Colonic mucosa (tissue), 4 donors: ENCODE data around the gene UQCRHL. TPM values are rescaled to one million over a fixed set of nuclear protein-coding genes. Genes with fewer than 3 reads are reported as not detected.
"Not testable (repeated sequence)": the region's sequence is repeated elsewhere in the genome, so short reads cannot be mapped to it uniquely, and the experiment has no call there.

Experiments used
- DNase-seq: peaks from one replicate; pipeline ENCODE4 v3.0.0-alpha.2; 2020
- H3K27ac ChIP-seq: fragments of 200-600 bp; one replicate; pipeline ENCODE4 v1.8.0; 2021
- H3K27me3 ChIP-seq: fragments of 200-600 bp; one replicate; pipeline ENCODE4 v1.8.0; 2021
- H3K36me3 ChIP-seq: fragments of 200-600 bp; one replicate; pipeline ENCODE4 v1.8.0; 2021
- H3K4me1 ChIP-seq: fragments of 200-600 bp; one replicate; pipeline ENCODE4 v1.8.0; 2021; ENCODE audit warnings: mild to moderate bottlenecking
- H3K4me3 ChIP-seq: fragments of 200-600 bp; one replicate; pipeline ENCODE4 v1.8.0; 2021
- H3K9ac ChIP-seq, 2 donors: one replicate each; pipeline ENCODE4 v1.7.0; 2013; ENCODE audit warnings: control low read depth in 2 of 2, low read depth in 2 of 2, low read length in 2 of 2
- H3K9me3 ChIP-seq: fragments of 200-600 bp; one replicate; pipeline ENCODE4 v1.8.0; 2021
- CTCF ChIP-seq: fragments of 200-600 bp; IDR thresholded peaks from one replicate; pipeline ENCODE4 v1.8.0; 2022; ENCODE audit warnings: antibody characterized with exemption, mild to moderate bottlenecking
- intact Hi-C: fragments of 100-400 bp; cut with DNase I; formaldehyde crosslinking; loops from one replicate; pipeline ENCODE4 v1.14.1; 2022
- total RNA-seq, 2 donors: library from RNA; stranded (reverse); fragmentation: NEBNext Ultra II Directional in 1 of 2; extraction: Animal tissue kit (Norgen Biotek cat#: 25700) in 1 of 2; gene quantifications; one replicate each; pipeline ENCODE4 v1.2.1, GENCODE V29; 2021
- donor health status: healthy.
- donor health status: DM: no; HTN: no; CAD: no.
- donor health status: DM: no; HTN: no; CAD: no.

The UQCRHL gene
- total RNA-seq, 2 donors from 2014 or later, result 2.4 to 3.2 TPM

GRCh38 chr1:15836772-15837669 is 29.6 kb upstream of the UQCRHL start:
- DNase-seq, result peak; percentile 62
- peak overlapping the region; percentile 81 for H3K4me3 ChIP-seq
- no peaks in the 10 kb centered on the region for H3K27me3 ChIP-seq
- intact Hi-C loops, result no loop called here
- no peaks in the 10 kb centered on the region for H3K9me3 ChIP-seq
- no peaks in the 10 kb centered on the region for H3K36me3 ChIP-seq
- peak overlapping the region; percentile 100 for H3K27ac ChIP-seq
- TF ChIP-seq CTCF, result no peak
- H3K9ac ChIP-seq, result peak overlapping the region; percentile 65 to 100
- H3K4me1 ChIP-seq, result no peaks in the 10 kb centered on the region

GRCh38 chr1:15836511-15836771 is 29.0 kb upstream of the UQCRHL start:
- intact Hi-C loops, DNase-seq: not testable (repeated sequence)

DNA sequence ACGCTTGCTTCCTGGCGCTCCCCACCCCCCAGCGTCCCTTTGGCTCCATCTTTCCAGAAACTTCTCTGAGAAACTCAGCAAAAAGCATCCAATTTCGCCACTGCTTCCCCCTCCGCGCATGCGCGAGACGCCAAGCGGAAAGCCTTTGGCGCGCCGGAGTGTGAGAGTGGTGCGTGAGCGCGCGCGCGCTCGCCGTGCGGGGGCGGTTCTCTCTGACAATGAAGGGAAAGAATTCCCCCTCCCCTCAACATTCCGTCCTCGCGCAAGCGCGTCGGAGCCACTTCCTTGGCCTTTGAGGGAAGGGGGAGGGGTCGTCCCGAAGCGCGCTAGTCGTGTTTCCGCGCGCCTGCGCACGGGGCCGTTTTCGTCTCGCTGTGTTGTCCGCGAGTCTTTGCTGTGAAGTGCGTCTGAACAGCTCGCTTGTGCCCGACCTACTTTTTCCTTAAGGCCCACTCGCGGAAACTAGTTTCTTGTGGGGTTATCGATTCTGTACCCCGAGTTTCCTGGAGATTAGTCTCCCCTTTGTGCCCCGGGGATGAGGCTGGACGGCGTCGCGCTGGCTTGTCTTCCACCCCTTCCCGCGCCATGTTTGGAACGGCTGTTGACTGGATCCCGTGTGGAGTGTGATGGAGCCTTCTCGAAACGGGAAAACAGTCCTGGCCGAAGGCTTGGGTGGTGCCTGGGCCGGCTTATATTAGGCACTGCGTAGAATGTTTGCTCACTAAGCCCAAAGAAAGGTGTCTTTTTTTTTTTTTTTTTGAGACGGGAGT is 28.5 kb upstream of the UQCRHL start:
- intact Hi-C loops, result no loop called here
- H3K9me3 ChIP-seq, result no peaks in the 10 kb centered on the region

More at GRCh38 chr1:15836511-15836771, 29.0 kb upstream of the UQCRHL start:
- Histone ChIP-seq H3K27ac (peak overlapping the region; percentile 100), H3K9ac (peak overlapping the region; percentile 80 to 100), H3K4me3 (peak overlapping the region; percentile 81)
- not testable (repeated sequence) for H3K27me3 ChIP-seq, H3K36me3 ChIP-seq, H3K9me3 ChIP-seq, H3K4me1 ChIP-seq

GRCh38 chr1:15835205-15835740 is 27.8 kb upstream of the UQCRHL start:
- Histone ChIP-seq H3K9ac (peak overlapping the region; percentile 97 to 100), H3K27ac (peak overlapping the region; percentile 100), H3K4me1 (no peaks in the 10 kb centered on the region), H3K36me3 (no peaks in the 10 kb centered on the region), H3K27me3 (no peaks in the 10 kb centered on the region), H3K4me3 (peak overlapping the region; percentile 81), H3K9me3 (no peaks in the 10 kb centered on the region)
- no peak for DNase-seq
- intact Hi-C loops, result no loop called here
- TF ChIP-seq CTCF, result no peak

More for the DNA sequence above, 28.5 kb upstream of the UQCRHL start:
- Histone ChIP-seq H3K4me3 (peak overlapping the region; percentile 81), H3K36me3 (no peaks in the 10 kb centered on the region), H3K9ac (peak overlapping the region; percentile 97 to 100), H3K27ac (peak overlapping the region; percentile 100), H3K4me1 (no peaks in the 10 kb centered on the region), H3K27me3 (no peaks in the 10 kb centered on the region)
- TF ChIP-seq CTCF, result no peak
- peak; percentile 100 for DNase-seq

GRCh38 chr1:15834406-15835204 is 27.2 kb upstream of the UQCRHL start:
- no peaks in the 10 kb centered on the region for H3K27me3 ChIP-seq
- no peaks in the 10 kb centered on the region for H3K4me1 ChIP-seq
- DNase-seq, result peak; percentile 91
- intact Hi-C loops, result no loop called here
- H3K27ac ChIP-seq, result peak overlapping the region; percentile 100
- H3K4me3 ChIP-seq, result peak overlapping the region; percentile 81
- peak overlapping the region; percentile 97 to 100 for H3K9ac ChIP-seq
- no peaks in the 10 kb centered on the region for H3K36me3 ChIP-seq
- no peaks in the 10 kb centered on the region for H3K9me3 ChIP-seq
- no peak for TF ChIP-seq CTCF
